MCF 10A (cell line): ENCODE results near the gene ADCY4. TPM values are rescaled to one million over a fixed set of nuclear protein-coding genes. Genes with fewer than 3 reads are reported as not detected.

Source experiments
- BruUV-seq: library from RNA; stranded (reverse); fragments of 400-500 nt; replicated peaks from 2 replicates; lab custom pipeline; 2021; lab: Mats Ljungman, UMichigan
- CTCF ChIA-PET: fragments of 300-600 bp; sonication (Branson Sonifier 250); formaldehyde crosslinking; extraction: SDS; loops from one replicate; lab custom pipeline; 2021; ENCODE audit warnings: antibody characterized with exemption, inconsistent platforms; lab: Yijun Ruan, JAX
- POLR2A ChIA-PET: fragments of 300-600, 350-650 bp; sonication (Branson Sonifier 250); formaldehyde crosslinking; extraction: SDS; loops from one replicate; lab custom pipeline; 2020; ENCODE audit warnings: antibody characterized with exemption, inconsistent platforms; lab: Yijun Ruan, JAX
- DNase-seq: peaks from one replicate; pipeline ENCODE4 v3.0.0-alpha.2; 2018; ENCODE audit not compliant: unreplicated experiment
- H3K27ac Mint-ChIP-seq: one replicate; pipeline ENCODE4 v1.8.0; 2022; ENCODE audit warnings: mild to moderate bottlenecking, low read depth, mixed read lengths; ENCODE audit not compliant: unreplicated experiment
- H3K27me3 Mint-ChIP-seq: one replicate; pipeline ENCODE4 v1.8.0; 2022; ENCODE audit warnings: mixed read lengths; ENCODE audit not compliant: insufficient read depth, unreplicated experiment
- H3K36me3 Mint-ChIP-seq: one replicate; pipeline ENCODE4 v1.8.0; 2022; ENCODE audit warnings: mild to moderate bottlenecking, moderate library complexity, mixed read lengths; ENCODE audit not compliant: insufficient read depth, unreplicated experiment
- H3K4me1 Mint-ChIP-seq: one replicate; pipeline ENCODE4 v1.8.0; 2022; ENCODE audit warnings: mixed read lengths; ENCODE audit not compliant: insufficient read depth, unreplicated experiment
- H3K4me3 Mint-ChIP-seq: one replicate; pipeline ENCODE4 v1.8.0; 2022; ENCODE audit warnings: mild to moderate bottlenecking, moderate library complexity, mixed read lengths; ENCODE audit not compliant: unreplicated experiment
- H3K9me3 Mint-ChIP-seq: one replicate; pipeline ENCODE4 v1.8.0; 2022; ENCODE audit warnings: mixed read lengths; ENCODE audit not compliant: unreplicated experiment
- intact Hi-C: fragments of 100-400 bp; cut with micrococcal nuclease; formaldehyde crosslinking; loops from 2 replicates; pipeline ENCODE4 v1.14.1; 2022
- total RNA-seq: library from RNA; stranded (reverse); gene quantifications from 2 replicates; pipeline ENCODE4 v1.2.3, GENCODE V29; 2022
- TF ChIP-seq, protein P1 (sequence below): fragments of 200-600 bp; IDR thresholded peaks from one replicate; pipeline ENCODE4 v1.8.0; 2022; ENCODE audit warnings: antibody characterized with exemption, mild to moderate bottlenecking; ENCODE audit not compliant: unreplicated experiment

ADCY4 gene
- total RNA-seq, 1 experiment from 2014 or later = not detected

DNA sequence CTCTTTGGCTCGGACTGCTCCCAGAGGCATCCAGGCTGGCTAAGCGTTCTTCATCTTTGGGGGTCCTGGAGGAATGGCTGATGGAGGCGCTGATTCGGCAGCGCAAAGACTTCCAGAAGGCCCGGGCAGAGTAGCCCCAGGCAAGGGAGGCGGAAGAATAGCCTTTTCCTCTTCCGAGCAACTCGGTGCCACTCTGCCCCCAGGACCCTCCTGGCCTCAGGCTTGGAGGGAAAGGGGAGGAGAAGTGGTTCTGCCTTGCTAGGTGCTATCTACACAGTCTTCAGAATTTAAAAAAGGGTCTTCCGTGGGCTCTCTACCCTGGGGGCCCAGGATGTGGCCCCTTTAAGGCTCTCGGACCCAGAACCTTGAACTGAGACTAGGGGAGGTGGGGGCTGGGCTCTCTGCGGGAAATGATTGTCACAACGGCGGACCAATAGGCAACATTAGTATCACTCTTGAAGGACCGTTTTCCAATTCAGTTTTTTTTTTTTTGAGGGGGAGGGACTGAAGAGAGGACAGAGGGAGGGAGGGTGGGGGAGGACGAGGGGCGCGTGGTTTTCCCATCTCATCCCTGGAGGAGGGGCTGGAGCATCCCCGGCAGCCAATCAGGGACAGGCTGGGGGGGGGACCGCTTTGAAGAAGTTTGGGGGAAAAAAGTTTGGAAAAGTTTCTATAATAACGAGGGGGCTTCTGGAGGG is 32.8 kb upstream of the ADCY4 start, which contains the start of gene NFATC4:
Gene NFATC4 (plus strand): TSS at position 671 of the 698 bp plus-strand sequence. CDS start 157 bp downstream, outside the sequence.
- no TSS peak for BruUV-seq
- DNase-seq = peak; percentile 55
- POLR2A ChIA-PET = no interaction called here
- Mint-ChIP-seq H3K27me3 (no peaks in the 10 kb centered on the region), H3K4me3 (peak within 1 kb of the TSS; percentile 75), H3K9me3 (no peaks in the 10 kb centered on the region), H3K27ac (peak within 1 kb of the TSS; percentile 96), H3K4me1 (peaks cover 24% of the 10 kb centered on the region), H3K36me3 (peaks cover 7% of the 10 kb centered on the region)
- intact Hi-C loops = no loop called here
- TF ChIP-seq, protein P1, sequence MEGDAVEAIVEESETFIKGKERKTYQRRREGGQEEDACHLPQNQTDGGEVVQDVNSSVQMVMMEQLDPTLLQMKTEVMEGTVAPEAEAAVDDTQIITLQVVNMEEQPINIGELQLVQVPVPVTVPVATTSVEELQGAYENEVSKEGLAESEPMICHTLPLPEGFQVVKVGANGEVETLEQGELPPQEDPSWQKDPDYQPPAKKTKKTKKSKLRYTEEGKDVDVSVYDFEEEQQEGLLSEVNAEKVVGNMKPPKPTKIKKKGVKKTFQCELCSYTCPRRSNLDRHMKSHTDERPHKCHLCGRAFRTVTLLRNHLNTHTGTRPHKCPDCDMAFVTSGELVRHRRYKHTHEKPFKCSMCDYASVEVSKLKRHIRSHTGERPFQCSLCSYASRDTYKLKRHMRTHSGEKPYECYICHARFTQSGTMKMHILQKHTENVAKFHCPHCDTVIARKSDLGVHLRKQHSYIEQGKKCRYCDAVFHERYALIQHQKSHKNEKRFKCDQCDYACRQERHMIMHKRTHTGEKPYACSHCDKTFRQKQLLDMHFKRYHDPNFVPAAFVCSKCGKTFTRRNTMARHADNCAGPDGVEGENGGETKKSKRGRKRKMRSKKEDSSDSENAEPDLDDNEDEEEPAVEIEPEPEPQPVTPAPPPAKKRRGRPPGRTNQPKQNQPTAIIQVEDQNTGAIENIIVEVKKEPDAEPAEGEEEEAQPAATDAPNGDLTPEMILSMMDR = no peak
- CTCF ChIA-PET = interaction anchor here (0.6 to 0.8 kb wide), 3 partner anchors 9 to 1807 kb away, joined by 3 to 4 read pairs (median 3); no protein-coding TSS in a partner anchor

DNA sequence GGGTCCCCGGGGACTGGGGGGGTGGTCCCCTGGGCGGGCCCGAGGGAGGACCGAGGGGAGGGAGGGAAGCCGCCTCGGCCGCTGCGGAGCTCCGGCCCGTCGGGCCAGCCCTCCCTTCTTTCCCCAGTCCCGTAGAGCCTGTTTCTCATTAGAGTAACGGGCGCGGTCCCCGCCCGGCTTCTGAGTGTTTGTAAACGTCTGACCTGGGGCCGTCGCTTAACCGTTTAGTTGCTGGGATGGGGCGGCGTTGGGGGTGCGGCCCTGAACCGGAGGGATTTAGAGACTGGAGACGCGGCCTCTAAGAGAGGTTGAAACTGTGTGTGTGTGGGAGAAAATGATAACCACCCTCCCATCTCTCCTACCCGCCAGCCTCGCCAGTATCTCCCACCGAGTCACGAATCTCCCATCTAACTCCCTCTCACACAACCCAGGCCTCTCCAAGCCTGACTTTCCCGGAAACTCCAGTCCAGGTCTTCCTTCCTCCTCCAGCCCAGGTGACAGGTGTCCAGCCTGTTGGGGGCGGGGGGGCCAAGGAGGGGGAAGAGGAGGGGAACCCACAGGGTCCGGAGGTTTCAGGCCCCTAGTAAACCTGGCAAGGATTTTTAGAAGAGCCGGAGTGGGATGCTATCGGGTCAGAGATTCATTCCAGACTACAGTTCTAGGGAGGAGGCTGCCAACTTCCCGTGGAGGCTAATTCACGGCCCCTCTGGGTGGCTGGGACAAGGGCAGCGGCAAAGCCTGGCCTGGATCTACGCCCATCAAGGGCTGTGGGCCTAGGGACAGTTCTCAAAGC is 32.0 kb upstream of the ADCY4 start:
- no TSS peak for BruUV-seq
- Mint-ChIP-seq H3K36me3 (peaks cover 7% of the 10 kb centered on the region), H3K4me1 (peaks cover 24% of the 10 kb centered on the region), H3K4me3 (peak overlapping the region; percentile 75), H3K27ac (peak overlapping the region; percentile 96), H3K27me3 (no peaks in the 10 kb centered on the region), H3K9me3 (no peaks in the 10 kb centered on the region)
- intact Hi-C loops = no loop called here
- TF ChIP-seq, protein P1 = no peak
- ChIA-PET POLR2A (interaction anchor here (0.8 to 2.0 kb wide), 6 partner anchors 9 to 69 kb away, joined by 4 to 26 read pairs (median 6); partner anchors contain the start of genes CBLN3 and KHNYN), CTCF (interaction anchor here (0.6 to 2.3 kb wide), 16 partner anchors 11 to 735 kb away, joined by 3 to 42 read pairs (median 4); partner anchors contain the start of genes CBLN3 and KHNYN)
- DNase-seq = peak; percentile 97

DNA sequence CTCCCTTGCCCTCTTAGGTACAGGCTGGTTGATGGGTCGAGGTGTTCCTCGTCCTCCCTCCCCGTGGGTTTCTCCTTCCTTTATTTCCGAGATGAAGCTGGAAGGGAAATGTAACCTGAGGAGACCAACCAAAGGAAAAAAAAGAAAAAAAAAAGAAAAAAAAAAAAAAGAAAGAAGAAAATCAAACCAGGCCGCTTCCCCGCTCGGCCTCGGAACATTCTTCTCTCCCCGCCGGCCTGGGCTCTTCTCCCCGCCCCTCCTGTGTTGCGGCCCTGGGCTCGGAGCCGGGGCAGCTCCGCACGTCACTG is 31.5 kb upstream of the ADCY4 start:
- peaks cover 24% of the 10 kb centered on the region for H3K4me1 Mint-ChIP-seq
- no peaks in the 10 kb centered on the region for H3K9me3 Mint-ChIP-seq
- no peak for DNase-seq
- H3K27me3 Mint-ChIP-seq = no peaks in the 10 kb centered on the region
- ChIA-PET POLR2A (interaction anchor here (0.7 to 2.0 kb wide), 9 partner anchors 9 to 70 kb away, joined by 3 to 26 read pairs (median 5); partner anchors contain the start of genes CBLN3, DHRS1, KHNYN and NOP9), CTCF (interaction anchor here (0.6 to 2.3 kb wide), 20 partner anchors 8 to 735 kb away, joined by 3 to 42 read pairs (median 4); partner anchors contain the start of genes CBLN3 and KHNYN)
- TF ChIP-seq, protein P1 = no peak
- intact Hi-C loops = no loop called here
- H3K4me3 Mint-ChIP-seq = peak overlapping the region; percentile 75
- peaks cover 7% of the 10 kb centered on the region for H3K36me3 Mint-ChIP-seq
- peak overlapping the region; percentile 96 for H3K27ac Mint-ChIP-seq
- TSS peak; percentile 66 for BruUV-seq
